NOMO-1 (cell line): ENCODE results near the gene PREPL.
"Not testable (repeated sequence)": the region's sequence is repeated elsewhere in the genome, so short reads cannot be mapped to it uniquely, and the experiment has no call there.

Experiments
- DNase-seq, 2 experiments: peaks; one replicate each; lab custom pipeline; 2025; ENCODE audit not compliant: unreplicated experiment in 2 of 2; lab: John Stamatoyannopoulos, UW

PREPL gene

DNA sequence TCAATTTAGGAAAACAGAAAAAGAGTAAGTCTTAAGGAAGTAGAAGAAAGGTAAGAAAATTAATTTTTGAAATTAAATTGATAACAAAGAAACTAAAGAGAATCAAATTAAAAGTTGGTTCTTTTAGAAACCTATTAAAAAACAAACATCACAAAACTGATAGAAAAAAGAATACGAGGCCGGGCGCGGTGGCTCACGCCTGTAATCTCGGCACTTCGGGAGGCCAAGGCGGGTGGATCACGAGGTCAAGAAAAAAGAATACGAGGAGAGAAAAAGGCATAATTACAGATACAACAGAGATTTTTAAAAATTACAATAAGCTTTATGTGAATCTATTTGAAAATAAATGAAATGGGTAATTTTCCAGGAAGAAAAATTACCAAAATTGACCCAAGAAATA lies 11.8 kb downstream of the PREPL start:
- DNase-seq = no peak

DNA sequence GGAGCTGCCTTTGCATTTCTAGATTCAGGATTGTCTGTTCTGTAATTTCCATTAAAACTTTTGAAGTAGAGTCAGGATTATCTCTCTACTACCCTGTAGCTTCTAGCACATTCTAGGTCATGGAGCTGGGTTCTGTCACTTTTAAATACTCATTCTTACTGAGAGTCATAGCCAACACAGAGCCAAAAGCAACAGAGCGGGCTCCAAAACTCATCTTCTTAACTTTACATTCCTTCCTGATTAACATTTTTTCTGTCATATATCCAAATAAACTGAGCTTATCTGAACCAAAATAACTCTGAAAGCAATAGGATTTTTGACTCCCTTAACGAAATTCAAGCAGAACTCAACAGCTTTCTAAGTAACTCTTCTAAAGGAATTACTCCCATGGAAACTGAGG lies 12.9 kb downstream of the PREPL start:
- DNase-seq = no peak

DNA sequence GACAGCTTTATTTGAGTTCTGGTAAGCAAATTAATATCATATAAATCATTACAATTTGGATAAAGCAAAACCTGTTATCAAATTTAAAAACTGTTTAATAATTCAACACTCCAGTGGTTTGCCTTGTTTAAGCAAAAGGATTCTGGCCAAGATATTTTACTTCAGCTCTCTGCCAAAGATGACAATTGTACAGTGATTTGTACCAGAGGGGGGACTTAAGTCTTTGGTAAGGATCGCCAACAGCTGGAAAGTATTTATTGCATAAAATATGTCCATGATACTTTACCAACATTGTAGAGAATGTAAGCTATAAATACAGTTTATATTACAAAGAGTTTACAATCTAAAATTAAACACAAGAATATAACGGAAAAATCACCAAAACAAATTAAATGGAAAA lies 13.8 kb downstream of the PREPL start:
- no peak for DNase-seq

DNA sequence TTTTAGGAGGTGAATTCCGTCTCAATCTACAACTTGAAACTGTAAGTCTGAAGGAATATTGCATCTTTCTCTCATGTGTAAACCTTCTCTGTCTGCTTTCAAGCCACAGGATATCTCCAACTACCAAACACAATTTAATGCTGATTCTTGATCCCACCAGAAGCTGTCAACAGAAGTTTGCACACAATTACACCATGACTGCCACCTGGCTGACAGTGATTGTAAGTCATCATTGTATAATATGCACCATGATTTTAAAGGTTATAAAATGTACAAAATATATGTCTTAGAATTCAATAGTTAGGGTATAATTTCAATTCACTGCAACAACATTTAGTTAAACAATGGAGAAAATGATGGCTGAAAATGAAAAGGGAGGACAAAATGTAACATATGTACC lies 18.4 kb downstream of the PREPL start:
- DNase-seq = no peak

DNA sequence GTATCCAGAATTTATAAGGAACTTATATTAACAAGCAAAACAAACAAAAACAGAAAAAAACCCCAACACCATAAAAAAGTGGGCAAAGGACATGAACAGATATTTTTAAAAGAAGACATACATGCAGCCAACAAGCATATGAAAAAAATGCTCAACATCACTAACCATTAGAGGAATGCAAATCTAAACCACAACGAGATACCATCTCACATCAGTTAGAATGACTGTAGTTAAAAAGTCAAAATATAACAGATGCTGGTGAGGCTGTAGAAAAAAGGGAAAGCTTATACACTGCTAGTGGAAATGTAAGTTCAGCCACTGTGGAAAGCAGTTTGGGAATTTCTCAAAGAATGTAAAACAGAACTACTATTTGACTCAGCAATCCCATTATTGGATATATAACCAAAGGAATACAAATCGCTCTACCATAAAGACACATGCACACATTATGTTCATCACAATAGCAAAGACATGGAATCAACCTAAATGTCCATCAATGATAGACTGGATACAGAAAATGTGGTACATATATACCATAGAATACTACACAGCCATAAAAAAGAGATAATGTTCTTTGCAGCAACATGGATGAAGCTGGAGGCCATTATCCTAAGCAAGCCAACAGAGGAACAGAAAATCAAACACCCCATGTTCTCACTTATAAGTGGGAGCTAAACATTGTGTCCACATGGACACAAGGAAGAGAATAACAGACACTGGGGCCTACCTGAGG lies 25.3 kb downstream of the PREPL start:
- no peak for DNase-seq

DNA sequence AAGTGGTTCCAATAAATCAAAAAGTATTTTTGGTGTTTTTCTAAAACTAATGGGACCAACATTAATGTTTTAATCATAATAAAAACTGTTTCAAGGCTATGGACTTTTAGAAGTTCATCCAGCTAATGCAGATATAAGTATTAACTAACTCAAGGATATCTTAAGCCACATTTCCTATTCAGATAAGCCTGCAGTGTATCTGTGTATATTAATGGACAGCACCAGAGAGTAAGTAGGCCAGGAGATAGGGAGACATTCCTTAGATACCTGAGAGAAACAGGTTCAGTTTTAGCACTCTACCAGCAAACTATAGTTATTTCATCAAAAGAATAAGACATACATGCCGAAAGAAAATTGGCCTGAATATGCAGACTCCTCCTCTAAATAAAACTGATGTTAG lies 27.3 kb downstream of the PREPL start:
- DNase-seq = no peak

DNA sequence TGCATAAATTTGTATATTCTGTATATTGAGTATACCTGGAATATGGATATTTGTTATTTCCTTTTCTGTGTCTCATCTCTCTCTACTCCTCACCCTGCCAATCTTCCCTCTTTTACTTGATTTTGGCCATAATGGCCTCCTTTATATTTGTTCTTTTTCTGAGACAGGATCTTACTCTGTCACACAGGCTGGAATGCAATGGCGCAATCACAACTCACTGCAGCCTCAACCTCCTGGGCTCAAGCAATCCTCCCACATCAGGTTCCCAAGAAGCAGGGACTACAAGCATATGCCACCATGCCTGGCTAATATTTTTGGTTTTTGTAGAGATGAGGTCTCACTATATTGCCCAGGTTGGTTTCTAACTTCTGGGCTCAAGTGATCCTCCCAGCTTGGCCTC lies 30.5 kb downstream of the PREPL start:
- DNase-seq = no peak

DNA sequence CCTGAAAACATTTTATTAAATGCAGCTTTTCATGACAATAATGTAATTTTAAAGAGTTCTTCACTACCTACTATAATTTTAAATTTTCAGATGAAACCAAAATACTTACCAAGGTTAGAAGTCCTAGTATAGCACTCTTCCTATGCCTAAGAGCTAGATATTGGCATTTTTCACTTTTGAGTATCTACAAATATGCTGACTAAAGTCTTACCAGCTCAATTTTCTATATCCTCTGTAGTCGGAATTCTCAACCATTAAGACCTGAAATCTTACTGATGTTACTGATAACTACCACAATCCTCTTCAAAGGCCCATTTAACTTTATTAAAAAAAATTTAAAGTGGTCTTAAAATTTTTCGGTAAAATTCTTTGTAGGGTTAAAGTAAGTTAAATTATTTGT lies 32.0 kb downstream of the PREPL start:
- DNase-seq = no peak

DNA sequence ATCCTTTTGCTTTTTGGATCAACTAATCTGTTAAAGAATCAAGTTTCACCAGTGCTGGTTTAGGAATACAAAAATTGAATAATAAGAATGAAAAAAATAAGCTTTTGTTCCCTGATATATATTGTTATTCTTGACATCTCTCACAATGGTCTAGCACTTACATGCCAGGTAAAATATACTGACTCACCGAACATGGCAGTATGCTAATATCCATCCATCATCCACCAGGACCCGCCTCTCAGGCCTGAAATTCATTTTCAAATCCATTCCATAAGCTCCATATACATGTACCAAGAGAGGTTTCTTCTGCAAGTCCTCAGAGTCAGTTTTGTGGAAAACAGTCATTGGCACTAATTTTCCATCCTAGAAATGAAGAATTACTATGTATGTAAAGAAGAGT lies 32.5 kb downstream of the PREPL start:
- DNase-seq = no peak

DNA sequence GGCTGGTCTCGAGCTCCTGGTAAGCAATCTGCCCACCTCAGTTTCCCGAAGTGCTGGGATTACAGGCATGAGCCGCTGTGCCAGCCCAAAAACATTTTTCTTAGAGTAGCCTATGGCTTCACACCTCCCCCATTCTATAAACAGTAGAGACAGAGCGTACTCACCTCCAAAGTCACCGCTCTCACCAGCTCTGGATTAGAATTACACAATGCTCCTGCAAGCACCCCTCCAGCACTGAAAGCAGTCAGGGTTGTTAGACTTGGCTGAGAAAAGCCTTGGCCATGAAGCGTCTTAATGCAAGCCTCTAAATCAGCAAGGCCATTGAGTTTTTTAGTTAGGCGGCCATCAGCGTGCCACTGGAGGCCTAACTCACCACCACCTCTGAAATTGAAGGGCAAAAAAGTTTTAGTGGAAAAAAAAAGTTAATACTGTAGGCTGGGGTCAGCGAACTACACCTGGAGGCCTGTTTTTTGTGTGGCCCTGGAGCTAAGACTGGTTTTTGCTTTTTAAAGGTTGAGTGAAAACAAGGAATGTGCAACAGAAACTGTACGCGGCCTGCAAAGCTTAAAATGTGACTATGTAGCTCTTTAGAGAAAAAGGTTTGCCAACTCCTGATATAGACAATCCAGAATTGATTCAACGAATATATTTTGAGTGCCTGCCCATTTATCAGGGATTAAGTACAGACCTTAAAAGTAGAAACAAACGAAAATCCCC lies 34.6 kb downstream of the PREPL start:
- no peak for DNase-seq

DNA sequence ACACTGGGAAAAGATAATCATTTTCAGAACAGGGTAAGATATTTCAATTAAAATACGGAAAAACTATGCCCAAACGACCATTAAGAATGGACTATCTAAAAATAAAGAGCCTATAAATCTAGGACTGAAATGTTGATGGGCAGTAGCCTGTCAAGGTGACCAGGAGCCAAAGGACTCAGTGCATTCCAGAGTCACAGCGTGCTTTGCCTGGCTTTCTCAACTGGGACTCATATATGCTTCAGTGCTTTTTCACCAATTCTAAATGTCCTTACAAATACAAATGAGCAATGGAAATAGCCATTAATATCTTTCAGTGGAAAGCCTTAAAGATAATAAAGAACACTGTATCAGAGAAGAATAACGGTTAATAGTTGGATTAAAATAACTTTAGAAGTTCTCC lies 35.4 kb downstream of the PREPL start:
- no peak for DNase-seq

DNA sequence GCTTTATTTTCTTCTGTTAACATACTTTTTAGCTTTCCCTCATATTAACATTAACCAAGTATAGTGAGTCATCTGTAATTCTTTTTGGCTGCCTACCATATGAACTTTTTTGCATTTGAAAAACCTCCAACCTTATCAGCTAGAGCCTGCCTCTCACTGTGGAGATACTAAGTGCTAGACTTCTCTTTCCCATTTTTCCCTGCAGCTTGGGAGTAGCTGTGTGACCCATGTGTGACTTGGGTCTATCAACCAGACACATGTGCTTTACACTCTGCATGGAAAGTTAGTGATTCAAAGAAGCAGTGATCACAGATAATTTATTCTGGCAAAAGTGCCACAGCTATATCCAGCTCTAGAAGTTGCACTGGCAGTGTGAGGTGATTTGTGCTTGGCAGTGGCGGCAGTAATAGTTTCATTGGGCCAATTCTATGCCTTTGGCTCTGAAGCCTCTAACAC lies 36.3 kb downstream of the PREPL start:
- no peak for DNase-seq

DNA sequence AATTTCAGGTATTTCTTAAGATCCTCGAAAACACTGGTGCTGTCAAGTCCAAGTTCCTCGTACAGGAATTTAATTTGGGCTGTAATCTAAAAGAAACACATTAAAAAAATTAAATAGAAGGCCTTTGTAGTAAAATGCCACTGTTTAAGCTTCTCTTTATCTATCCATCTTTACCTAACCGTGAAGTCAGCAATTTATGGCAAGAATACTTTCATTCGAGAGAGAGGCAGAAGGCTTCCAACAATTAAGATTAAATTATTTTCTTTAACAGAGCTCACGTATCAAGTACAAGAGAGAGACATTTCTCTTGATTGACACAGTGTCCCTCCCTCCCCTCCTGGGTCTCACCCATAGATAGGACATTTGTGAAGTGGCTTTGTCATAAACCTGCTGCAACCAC lies 39.9 kb downstream of the PREPL start:
- DNase-seq = no peak

DNA sequence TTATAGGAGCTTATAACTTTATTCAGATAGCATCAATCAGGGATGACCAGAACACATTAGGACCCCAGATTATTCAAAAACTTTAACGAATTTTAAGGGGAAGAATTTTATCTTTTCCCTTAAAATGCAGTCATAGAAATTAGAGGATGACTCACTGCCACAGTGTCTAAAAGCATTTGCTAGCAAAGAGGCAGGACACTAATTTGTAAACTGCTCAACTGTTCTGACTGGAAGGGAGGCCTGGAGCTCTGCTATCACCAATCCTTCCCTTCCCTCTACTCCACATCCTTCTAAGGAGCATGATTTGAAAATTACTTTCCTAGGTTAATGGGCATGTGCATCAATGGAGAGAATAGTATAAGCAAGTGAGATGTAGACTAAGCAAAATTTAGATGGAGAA lies 40.5 kb downstream of the PREPL start:
- DNase-seq = no peak

DNA sequence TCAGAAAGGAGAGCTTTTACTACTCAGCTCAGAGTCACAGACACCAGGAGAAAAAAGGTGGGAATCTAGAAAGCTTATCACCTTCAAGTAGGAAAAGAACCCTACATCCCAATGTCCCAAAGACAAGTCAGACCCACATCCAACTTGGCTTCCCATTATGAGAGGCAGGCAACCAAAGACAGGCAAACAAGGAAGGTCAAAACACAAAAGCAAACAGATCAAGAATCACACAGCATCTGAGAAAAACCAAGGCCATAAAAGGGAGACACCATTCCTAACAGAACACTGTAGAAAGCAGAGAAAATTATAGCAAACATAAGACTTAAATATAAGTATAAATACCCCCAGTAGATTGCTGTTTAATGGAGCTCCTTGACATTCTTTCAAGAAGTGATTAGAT lies 45.3 kb downstream of the PREPL start:
- DNase-seq = no peak

DNA sequence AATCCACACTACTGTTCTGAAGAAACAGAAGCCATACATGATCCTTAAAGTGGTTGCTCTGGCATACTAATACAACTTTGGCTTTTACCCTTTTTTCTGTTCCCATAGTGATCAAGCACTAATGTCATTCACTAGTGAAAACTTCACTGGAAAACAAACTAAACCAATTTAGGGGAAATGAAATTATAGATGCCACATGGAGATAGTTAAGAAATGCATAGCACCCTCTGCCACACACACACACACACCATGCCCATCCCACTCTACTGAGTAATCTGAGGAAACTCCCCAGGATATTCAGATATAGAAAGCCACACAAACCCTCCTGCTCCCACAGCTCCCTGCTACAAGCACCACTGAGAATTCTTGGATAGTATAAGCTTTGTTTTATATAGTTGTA lies 46.9 kb downstream of the PREPL start:
- no peak for DNase-seq

DNA sequence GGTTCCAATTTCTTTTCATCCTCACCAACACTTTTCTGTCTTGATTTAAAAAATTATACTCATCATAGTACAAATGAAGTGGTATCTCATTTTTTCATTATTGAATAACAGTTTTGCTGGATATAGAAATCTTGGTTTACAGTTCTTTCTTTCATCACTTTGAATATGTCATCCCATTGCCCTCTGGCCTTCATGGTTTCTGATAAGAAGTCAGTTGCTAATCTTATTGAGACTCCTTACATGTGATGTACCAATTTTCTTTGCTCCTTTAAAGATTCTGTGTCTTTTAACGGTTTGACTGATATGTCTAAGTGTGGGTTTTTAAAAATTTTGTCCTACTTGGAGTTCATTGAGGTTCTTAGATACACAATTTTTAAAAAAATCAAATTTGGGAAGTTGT lies 51.0 kb downstream of the PREPL start:
- DNase-seq = no peak

DNA sequence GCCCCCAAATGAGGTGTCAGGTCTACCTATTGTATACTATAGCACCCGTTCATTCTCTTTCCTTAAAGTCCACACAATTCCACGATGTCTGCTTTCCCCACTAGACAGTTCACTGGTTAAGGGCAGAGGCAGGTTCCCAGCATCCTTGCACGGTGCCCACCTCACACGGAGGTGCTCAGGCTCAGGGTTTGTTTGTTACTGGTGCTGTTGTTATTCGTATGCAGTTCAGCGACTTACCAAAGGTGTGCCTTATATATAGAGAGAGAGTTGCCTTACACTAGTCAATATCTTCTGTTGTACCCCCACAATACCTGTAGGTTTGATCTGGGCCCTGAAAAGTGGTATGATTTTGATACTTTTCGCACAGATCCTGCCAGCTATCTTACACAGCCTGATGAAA lies 55.4 kb downstream of the PREPL start:
- DNase-seq = no peak

DNA sequence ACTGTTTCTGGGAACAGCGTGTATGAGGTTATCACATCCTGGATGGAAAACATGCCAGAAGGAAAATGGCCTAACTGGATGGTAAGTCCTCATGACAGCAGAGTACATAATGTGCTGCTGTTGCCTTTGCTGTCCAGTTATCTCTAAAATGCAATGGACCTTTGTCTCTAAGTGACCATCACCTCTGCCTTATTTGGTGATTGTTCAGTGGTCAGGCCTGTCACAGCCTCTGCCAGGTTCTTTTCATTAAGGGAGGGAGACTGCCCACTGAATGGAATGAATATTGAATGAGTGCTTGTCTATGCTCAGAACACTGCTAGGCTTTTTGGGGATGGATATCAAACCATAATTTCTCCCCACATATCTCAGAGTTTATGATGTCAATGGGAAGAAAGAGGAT lies 57.0 kb downstream of the PREPL start:
- DNase-seq = no peak

DNA sequence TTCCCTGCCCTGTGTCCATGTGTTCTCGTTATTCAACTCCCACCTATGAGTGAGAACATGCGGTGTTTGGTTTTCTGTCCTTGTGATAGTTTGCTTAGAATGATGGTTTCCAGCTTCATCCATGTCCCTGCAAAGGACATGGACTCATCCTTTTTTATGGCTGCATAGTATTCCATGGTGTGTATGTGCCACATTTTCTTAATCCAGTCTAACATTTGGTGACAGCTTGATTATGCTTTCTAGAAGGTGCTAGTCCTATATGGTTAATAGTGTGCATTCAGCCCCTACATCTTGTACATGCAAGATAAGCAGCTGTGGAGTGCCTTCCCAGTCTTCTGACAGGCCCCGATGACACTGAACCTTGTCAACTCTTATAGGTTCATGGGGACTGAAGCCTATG lies 57.5 kb downstream of the PREPL start:
- DNase-seq = not testable (repeated sequence)

DNA sequence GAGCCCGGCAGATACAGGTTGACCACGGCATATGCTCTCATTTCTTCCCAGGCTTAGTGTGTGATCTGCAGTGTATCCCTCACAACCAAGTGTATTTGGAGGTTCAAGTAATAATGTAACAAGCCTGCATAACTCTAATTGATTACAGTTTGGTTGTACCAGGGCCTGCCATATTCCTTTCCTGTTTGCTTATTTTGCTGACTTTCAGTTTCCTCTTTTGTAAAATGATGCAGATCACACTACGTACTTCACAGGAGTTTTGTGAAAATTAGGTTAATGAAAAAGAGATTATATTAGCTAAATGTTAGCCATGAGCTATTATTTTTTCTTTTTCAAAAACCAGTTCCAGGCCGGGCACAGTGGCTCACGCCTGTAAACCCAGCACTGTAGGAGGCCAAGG lies 60.2 kb downstream of the PREPL start:
- DNase-seq = no peak

DNA sequence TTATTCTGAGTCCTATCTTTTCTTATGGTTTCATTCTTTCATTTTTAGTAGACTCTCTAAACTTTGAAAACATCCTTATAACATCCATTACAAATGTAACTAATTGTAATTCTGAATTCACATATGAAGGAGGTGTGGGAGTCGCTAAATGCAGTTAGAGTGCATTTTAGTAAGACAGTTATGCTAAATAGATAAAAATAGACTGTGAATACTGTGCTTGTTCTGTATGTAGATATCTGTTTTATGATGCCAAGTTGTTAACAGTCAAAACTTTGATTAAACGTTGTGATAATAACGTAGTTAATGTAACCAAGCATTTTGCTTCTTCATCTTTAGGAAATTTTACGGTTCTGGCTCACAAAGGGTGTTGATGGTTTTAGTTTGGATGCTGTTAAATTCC lies 61.7 kb downstream of the PREPL start:
- DNase-seq = no peak

DNA sequence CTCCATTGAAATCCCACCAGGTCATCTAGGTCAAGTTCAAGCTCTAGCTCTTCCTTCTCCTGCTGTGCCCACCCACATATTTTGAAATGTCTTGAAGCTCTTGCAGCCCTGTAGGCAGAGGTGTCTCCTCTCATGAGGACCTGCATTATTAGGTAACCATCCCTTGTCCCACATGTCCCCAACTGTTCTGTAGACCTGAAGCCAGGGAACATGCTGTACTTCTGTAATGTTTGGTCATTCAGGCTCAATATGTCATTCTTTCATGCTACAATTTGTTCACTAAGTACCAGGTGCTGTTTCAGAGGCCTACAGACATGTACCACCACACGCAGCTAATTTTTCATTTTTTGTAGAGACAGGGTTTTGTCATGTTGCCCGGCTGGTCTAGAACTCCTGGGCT lies 63.9 kb downstream of the PREPL start:
- no peak for DNase-seq
